ENCODE data around the gene ARHGAP18.

DNA sequence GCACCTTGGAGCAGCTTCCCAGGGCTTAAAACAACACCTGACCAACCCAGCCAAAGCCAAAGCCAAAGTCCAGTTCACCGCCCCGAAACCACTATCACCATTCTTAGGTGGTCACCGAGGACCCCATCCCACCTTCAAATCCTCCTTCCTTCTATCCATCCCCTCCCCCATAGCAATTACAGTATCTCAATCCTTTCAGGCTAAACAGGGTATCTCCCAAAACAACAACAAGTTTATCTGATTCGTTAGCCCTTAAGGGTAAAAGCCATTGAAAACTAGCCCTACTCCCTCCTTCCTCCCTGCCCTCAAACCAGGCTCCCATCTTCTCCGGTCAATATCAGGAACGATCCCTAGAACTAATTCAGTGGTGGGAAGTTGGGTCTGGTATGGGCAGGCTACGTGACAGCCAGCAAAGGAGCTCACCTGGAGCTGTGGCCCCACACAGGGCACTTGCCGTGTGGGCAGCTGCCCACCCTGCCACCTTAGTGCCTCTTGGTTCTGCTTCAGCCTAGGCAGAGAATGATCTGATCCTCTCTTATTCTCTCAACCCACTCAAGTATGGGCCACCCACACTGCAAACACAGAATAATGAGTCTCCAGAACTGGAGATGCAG, 2.0 kb downstream of the ARHGAP18 start:
- TF ChIP-seq, protein P1, sequence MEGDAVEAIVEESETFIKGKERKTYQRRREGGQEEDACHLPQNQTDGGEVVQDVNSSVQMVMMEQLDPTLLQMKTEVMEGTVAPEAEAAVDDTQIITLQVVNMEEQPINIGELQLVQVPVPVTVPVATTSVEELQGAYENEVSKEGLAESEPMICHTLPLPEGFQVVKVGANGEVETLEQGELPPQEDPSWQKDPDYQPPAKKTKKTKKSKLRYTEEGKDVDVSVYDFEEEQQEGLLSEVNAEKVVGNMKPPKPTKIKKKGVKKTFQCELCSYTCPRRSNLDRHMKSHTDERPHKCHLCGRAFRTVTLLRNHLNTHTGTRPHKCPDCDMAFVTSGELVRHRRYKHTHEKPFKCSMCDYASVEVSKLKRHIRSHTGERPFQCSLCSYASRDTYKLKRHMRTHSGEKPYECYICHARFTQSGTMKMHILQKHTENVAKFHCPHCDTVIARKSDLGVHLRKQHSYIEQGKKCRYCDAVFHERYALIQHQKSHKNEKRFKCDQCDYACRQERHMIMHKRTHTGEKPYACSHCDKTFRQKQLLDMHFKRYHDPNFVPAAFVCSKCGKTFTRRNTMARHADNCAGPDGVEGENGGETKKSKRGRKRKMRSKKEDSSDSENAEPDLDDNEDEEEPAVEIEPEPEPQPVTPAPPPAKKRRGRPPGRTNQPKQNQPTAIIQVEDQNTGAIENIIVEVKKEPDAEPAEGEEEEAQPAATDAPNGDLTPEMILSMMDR (IDR thresholded peaks at IDR 0.05): no peak
- TF ChIP-seq POLR2A (IDR thresholded peaks at IDR 0.05): no peak

Measured in lower leg skin (tissue), 3 donors.